ENCODE measurements around the gene CDC42BPB.

GRCh38 chr14:103094406-103095209, 37.3 kb upstream of the CDC42BPB start, which contains the start of gene EXOC3L4:
- no peak for TF ChIP-seq ARNT (IDR thresholded peaks at IDR 0.05)
- no peak for TF ChIP-seq L3MBTL2 (conservative IDR thresholded peaks at IDR 0.05)
- TF ChIP-seq FOXM1 (IDR thresholded peaks at IDR 0.05; ENCODE audit: borderline replicate concordance) = no peak
- TF ChIP-seq CTBP1 (IDR thresholded peaks at IDR 0.05; ENCODE audit: borderline replicate concordance) = no peak
- TF ChIP-seq ELF4 (IDR thresholded peaks at IDR 0.05) = no peak
- no peak for TF ChIP-seq SP1 (IDR thresholded peaks at IDR 0.05)
- no peak for TF ChIP-seq FOXA1 (IDR thresholded peaks at IDR 0.05)
- TF ChIP-seq SUZ12 (IDR thresholded peaks at IDR 0.05) = no peak
- no peak for TF ChIP-seq LEF1 (IDR thresholded peaks at IDR 0.05; ENCODE audit: borderline replicate concordance)
